Prostate gland (tissue), 2 donors: Measurements from ENCODE around the gene KIF26B. TPM values are rescaled to one million over a fixed set of nuclear protein-coding genes. Genes with fewer than 3 reads are reported as not detected.

Source experiments
- DNase-seq: peaks from one replicate; pipeline ENCODE4 v3.0.0-alpha.2; 2019; ENCODE audit warnings: low spot score
- H3K27ac ChIP-seq, 2 donors: fragments of 200-600 bp; sonication (generic); 2 replicates each; pipeline ENCODE4 v1.5.1; 2017 to 2019
- H3K27me3 ChIP-seq: fragments of 200-600 bp; sonication (generic); replicated peaks from 2 replicates; pipeline ENCODE4 v1.5.1; 2019; ENCODE audit not compliant: insufficient read depth
- H3K36me3 ChIP-seq, 2 donors: fragments of 200-600 bp; sonication (generic); 1 replicate in 1 of 2; 2 replicates in 1 of 2; pipeline versions ENCODE4 v1.5.1 to v1.8.1; 2017 to 2019
- H3K4me1 ChIP-seq: fragments of 200-600 bp; sonication (generic); replicated peaks from 2 replicates; pipeline ENCODE4 v1.5.1; 2019
- H3K4me3 ChIP-seq, 2 donors: fragments of 200-600 bp; sonication (generic); 2 replicates each; pipeline ENCODE4 v1.5.1; 2017 to 2019
- H3K9me3 ChIP-seq: fragments of 200-600 bp; sonication (generic); 2 replicates; pipeline ENCODE4 v1.5.1; 2017
- POLR2A ChIP-seq: fragments of 450-650 bp; IDR thresholded peaks from one replicate; pipeline ENCODE4 v1.6.1; 2016; ENCODE audit warnings: antibody characterized with exemption, mild to moderate bottlenecking
- POLR2AphosphoS5 ChIP-seq: sonication (generic); formaldehyde crosslinking; IDR thresholded peaks from one replicate; pipeline ENCODE4 v1.6.1; 2017; ENCODE audit warnings: antibody characterized with exemption
- WGBS: methylation state at CpG from one replicate; pipeline ENCODE4 v1.1.5; 2018; 5-methylcytosine and 5-hydroxymethylcytosine counted together
- intact Hi-C: fragments of 100-400 bp; cut with DNase I; formaldehyde crosslinking; loops from one replicate; pipeline ENCODE4 v1.14.2; 2022
- total RNA-seq, 2 donors: library from RNA; depleted of rRNA; stranded (reverse); fragments of >200 nt; gene quantifications; one replicate each; pipeline ENCODE4 v1.1.0, GENCODE V29; 2016
- TF ChIP-seq, protein P1 (sequence below), 4 experiments: fragments of 200-600 bp in 2 of 4; fragments of 450-650 bp in 2 of 4; sonication (generic) in 2 of 4; IDR thresholded peaks; 1 replicate in 3 of 4; 2 replicates in 1 of 4; pipeline ENCODE4 v1.5.1; 2016 to 2019; ENCODE audit warnings: antibody characterized with exemption in 4 of 4, mild to moderate bottlenecking in 2 of 4, moderate library complexity in 2 of 4

The KIF26B gene
- total RNA-seq, 2 donors from 2014 or later, result 3.3 to 3.8 TPM

GRCh38 chr1:245715291-245715701 lies 560.5 kb downstream of the KIF26B start:
- H3K36me3 ChIP-seq, result no peaks in the 10 kb centered on the region
- no peak overlapping the region for H3K27ac ChIP-seq
- WGBS, result 71% methylated on average over 9 of the region's 9 CpGs
- H3K27me3 ChIP-seq, result no peaks in the 10 kb centered on the region
- H3K9me3 ChIP-seq, result no peaks in the 10 kb centered on the region
- TF ChIP-seq, protein P1, sequence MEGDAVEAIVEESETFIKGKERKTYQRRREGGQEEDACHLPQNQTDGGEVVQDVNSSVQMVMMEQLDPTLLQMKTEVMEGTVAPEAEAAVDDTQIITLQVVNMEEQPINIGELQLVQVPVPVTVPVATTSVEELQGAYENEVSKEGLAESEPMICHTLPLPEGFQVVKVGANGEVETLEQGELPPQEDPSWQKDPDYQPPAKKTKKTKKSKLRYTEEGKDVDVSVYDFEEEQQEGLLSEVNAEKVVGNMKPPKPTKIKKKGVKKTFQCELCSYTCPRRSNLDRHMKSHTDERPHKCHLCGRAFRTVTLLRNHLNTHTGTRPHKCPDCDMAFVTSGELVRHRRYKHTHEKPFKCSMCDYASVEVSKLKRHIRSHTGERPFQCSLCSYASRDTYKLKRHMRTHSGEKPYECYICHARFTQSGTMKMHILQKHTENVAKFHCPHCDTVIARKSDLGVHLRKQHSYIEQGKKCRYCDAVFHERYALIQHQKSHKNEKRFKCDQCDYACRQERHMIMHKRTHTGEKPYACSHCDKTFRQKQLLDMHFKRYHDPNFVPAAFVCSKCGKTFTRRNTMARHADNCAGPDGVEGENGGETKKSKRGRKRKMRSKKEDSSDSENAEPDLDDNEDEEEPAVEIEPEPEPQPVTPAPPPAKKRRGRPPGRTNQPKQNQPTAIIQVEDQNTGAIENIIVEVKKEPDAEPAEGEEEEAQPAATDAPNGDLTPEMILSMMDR (IDR thresholded peaks at IDR 0.05), result no peak
- TF ChIP-seq POLR2A, result no peak
- TF ChIP-seq POLR2AphosphoS5, result no peak
- intact Hi-C loops, result no loop called here
- H3K4me3 ChIP-seq, result no peak overlapping the region
- H3K4me1 ChIP-seq, result no peaks in the 10 kb centered on the region
- DNase-seq, result no peak

- H3K9me3 ChIP-seq, result no peaks in the 10 kb centered on the region
- intact Hi-C loops, result no loop called here
- H3K27ac ChIP-seq, result no peak overlapping the region
- 43% methylated on average over 1 of the region's 1 CpG for WGBS
- TF ChIP-seq POLR2A (no peak), POLR2AphosphoS5 (no peak)
- TF ChIP-seq, protein P1 (IDR thresholded peaks at IDR 0.05), result no peak
- no peak for DNase-seq
- H3K36me3 ChIP-seq, result no peaks in the 10 kb centered on the region
- no peaks in the 10 kb centered on the region for H3K4me1 ChIP-seq
- no peaks in the 10 kb centered on the region for H3K27me3 ChIP-seq
- no peak overlapping the region for H3K4me3 ChIP-seq
Observed at GRCh38 chr1:245715970-245716369, 561.2 kb downstream of the KIF26B start.

GRCh38 chr1:245716561-245716960 lies 561.8 kb downstream of the KIF26B start:
- intact Hi-C loops, result no loop called here
- Histone ChIP-seq H3K27me3 (no peaks in the 10 kb centered on the region), H3K4me1 (no peaks in the 10 kb centered on the region), H3K4me3 (no peak overlapping the region), H3K9me3 (no peaks in the 10 kb centered on the region), H3K27ac (no peak overlapping the region), H3K36me3 (no peaks in the 10 kb centered on the region)
- WGBS, result 94% methylated on average over 3 of the region's 3 CpGs
- DNase-seq, result no peak
- TF ChIP-seq POLR2AphosphoS5 (no peak), POLR2A (no peak)
- TF ChIP-seq, protein P1 (IDR thresholded peaks at IDR 0.05), result no peak

- intact Hi-C loops, result no loop called here
- no peaks in the 10 kb centered on the region for H3K36me3 ChIP-seq
- 82% methylated on average over 3 of the region's 3 CpGs for WGBS
- DNase-seq, result no peak
- H3K27ac ChIP-seq, result no peak overlapping the region
- no peaks in the 10 kb centered on the region for H3K27me3 ChIP-seq
- H3K4me3 ChIP-seq, result no peak overlapping the region
- H3K4me1 ChIP-seq, result no peaks in the 10 kb centered on the region
- H3K9me3 ChIP-seq, result no peaks in the 10 kb centered on the region
- no peak for TF ChIP-seq POLR2A
- TF ChIP-seq, protein P1 (IDR thresholded peaks at IDR 0.05), result no peak
- no peak for TF ChIP-seq POLR2AphosphoS5
Observed at GRCh38 chr1:245717611-245718010, 562.8 kb downstream of the KIF26B start.

DNA sequence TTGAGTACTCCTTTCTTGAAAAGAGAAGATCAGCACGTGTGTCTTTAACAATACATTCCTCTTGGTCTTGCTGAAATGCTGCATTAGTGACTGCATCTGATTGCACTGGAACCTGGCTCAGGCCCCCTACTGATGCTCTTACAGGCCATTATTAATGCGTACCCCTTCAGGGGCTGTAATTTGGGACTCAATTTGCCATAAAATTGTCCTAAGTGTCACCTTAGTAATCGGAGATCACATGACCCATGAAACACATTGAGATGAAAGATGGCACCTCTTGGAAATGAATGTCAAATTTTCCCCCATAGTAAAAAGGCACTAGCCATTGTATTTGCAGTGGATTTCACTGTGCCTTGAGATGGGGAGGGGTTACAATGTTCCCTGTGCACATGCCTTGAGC lies 563.3 kb downstream of the KIF26B start:
- no peak overlapping the region for H3K27ac ChIP-seq
- no peaks in the 10 kb centered on the region for H3K36me3 ChIP-seq
- no peak for DNase-seq
- H3K27me3 ChIP-seq, result no peaks in the 10 kb centered on the region
- H3K4me3 ChIP-seq, result no peak overlapping the region
- no peaks in the 10 kb centered on the region for H3K4me1 ChIP-seq
- TF ChIP-seq POLR2A (no peak), POLR2AphosphoS5 (no peak)
- TF ChIP-seq, protein P1 (IDR thresholded peaks at IDR 0.05), result no peak
- 85% methylated on average over 3 of the region's 3 CpGs for WGBS
- no peaks in the 10 kb centered on the region for H3K9me3 ChIP-seq
- intact Hi-C loops, result no loop called here
